GM21717 (cell line): ENCODE measurements around the gene USP36.
"Not testable (repeated sequence)": the region's sequence is repeated elsewhere in the genome, so short reads cannot be mapped to it uniquely, and the experiment has no call there.

Experiments used
- ATAC-seq: cut with Tn5 transposase; IDR thresholded peaks from one replicate; pipeline ENCODE4 v1.9.1; 2021; ENCODE audit warnings: mild to moderate bottlenecking, moderate library complexity; ENCODE audit not compliant: unreplicated experiment

USP36 gene

DNA sequence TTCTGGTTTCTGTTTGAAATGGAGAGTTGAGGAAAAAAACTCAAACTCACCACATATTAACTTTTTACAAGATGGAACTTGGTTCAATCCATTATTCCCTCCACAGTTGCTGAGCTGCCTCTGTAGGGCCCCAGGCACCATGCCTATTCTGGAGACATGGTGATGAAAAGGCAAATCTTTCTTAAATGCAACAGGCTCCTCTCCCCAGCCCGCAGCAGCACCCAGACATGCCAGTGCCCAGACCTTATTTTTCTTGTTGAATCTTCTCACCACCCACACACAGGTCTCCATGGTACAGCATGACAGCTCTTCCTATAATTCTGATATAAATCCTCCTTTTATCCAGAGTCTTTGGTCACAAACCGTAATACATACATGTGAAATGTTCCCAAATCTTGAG lies 66.2 kb downstream of the USP36 start:
- ATAC-seq = no peak

DNA sequence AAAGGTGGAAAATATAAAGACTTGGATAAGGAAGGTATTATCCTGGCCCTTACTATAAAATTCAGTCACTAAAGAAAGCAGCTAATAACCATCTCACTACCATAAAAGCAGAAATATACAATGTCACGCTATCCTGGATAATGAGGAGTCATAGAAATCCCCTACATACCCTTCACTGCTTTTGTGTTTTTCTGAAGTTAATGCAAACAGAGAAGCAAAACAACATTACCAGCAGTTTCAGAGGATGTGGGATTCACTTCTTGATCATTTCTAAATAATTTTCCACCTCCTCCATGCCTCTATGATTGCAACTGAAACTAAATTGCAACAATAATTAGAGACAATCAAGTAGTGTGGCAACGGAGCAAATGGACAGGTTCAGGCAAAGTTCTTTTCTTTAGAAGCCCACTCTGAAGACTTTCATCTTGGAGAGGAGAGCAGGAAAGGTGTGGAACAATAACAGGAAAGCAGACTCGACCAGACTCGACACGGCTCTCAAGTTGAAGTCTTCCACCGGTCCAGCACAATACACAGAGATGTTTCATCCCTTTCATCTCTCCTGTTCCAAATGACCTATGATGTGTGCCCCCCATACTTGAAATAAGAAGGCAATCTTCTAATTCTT lies 68.7 kb downstream of the USP36 start:
- no peak for ATAC-seq

- ATAC-seq = no peak
These were observed 71.3 kb downstream of the USP36 start for GRCh38 chr17:78769196-78769773.

DNA sequence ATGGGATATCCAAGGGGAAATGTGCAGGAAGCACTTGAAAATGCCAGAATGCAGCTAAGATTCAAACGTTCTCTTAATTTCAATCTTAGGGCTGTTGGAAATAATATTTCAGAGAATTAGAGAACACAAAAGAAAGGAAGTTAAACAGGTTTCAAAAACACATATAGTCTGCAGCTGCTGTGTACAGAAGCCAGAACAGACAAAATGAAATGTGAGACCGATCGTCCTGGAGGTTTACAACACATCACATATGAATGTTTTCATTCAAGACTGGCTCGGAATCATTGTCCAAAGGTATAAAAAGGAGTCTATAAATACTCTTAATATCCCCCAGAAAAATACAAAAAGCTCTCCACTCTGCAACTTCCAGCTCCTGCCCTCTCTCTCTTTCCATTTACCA lies 72.8 kb downstream of the USP36 start:
- ATAC-seq = no peak

GRCh38 chr17:78766743-78767294 lies 73.8 kb downstream of the USP36 start:
- ATAC-seq = no peak

DNA sequence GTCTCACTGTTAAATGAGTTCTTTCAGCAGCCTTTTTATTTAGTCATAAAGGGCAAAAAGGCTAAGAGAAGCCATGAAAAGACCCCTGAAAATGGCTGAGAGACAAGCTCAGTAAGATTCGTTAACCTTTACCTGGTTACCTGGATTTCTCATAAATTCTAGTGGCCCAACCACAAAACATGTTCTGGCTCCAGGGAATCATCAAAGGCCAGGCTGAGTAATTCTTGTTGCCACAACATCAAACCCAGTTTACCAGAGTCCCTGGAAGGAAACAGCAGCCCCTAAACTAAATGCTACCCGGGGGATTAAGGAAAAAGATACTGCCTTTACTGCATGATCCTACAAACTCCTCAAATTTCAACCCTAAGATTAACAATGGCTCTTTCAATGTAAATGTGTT lies 74.4 kb downstream of the USP36 start:
- no peak for ATAC-seq

DNA sequence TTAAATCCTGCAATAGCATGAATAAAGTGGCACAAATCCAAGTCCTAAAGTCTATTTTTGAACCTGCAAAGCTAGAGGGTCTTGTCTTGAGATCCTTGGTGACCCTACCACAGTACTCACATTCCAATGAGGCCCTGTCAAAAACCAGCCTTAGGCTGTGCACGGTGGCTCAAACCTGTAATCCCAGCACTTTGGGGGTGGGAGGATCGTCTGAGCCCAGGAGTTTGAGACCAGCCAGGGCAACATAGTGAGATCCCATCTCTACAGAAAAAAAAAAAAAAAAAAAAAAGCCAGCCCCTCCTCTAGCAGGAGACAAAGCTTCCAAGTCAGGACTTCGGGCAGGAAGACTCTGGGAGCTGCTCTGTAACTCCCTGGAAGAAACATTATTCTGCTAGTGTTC lies 74.8 kb downstream of the USP36 start:
- ATAC-seq = no peak

- ATAC-seq = no peak
These were observed 75.7 kb downstream of the USP36 start for GRCh38 chr17:78764871-78765270.

DNA sequence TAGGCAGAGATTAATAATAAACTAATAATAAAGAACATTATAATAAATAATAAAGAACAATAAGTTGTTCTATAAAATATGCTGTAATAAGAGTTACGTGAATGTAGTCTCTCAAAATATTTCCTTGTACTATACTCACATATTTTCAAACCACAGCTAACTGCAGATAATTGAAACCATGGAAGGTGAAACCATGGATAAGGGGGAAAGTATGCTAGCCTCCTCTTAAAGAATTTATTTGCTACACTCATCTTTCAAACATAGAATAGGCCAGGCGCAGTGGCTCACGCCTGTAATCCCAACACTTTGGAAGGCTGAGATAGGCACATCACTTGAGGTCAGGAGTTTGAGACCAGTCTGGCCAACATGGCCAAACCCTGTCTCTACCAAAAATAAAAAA lies 77.1 kb downstream of the USP36 start:
- ATAC-seq = no peak

- no peak for ATAC-seq
These were observed 78.7 kb downstream of the USP36 start for GRCh38 chr17:78761789-78762406.

- no peak for ATAC-seq
These were observed 80.7 kb downstream of the USP36 start for GRCh38 chr17:78759969-78760352.

DNA sequence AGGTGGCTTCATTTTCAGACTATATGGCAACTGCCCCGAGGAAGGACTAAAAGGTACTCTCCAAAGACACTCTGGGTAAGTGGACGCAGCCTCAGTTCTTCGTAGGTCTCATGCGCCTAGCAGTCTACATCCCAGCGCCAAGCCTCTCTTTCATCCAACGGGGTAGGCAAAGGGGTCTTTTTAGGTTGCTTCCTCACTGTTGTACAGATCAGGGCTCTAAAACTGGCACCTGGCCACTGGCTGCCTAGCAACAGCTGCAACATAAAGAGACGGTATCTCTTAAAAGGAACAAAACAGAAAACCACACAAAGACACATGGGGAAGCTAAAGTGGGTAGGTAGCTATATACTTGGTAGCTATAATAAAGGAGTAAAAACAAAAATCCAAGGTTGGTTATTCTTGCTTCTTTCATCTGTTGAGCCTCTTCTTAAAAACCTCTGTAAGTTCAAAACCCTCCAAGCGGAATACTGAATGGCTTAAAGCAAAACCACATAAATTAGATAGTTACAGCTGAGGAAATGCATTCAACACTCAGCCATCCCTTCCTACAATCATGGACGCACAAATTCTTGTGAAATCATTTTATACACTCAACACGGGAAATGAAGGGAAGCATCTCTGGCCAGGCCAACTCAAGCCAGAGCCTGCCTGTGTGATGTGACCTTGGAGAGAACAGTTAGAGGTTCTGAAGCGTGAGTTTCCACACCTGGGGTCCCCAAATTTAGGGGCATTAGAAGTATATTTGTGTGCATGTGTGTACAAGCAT lies 81.2 kb downstream of the USP36 start:
- ATAC-seq = peak; percentile 52

- ATAC-seq = no peak
These were observed 87.0 kb downstream of the USP36 start for GRCh38 chr17:78753316-78754250.

GRCh38 chr17:78751447-78752161 lies 89.0 kb downstream of the USP36 start:
- no peak for ATAC-seq

- not testable (repeated sequence) for ATAC-seq
These were observed 89.6 kb downstream of the USP36 start for GRCh38 chr17:78751000-78751399.

DNA sequence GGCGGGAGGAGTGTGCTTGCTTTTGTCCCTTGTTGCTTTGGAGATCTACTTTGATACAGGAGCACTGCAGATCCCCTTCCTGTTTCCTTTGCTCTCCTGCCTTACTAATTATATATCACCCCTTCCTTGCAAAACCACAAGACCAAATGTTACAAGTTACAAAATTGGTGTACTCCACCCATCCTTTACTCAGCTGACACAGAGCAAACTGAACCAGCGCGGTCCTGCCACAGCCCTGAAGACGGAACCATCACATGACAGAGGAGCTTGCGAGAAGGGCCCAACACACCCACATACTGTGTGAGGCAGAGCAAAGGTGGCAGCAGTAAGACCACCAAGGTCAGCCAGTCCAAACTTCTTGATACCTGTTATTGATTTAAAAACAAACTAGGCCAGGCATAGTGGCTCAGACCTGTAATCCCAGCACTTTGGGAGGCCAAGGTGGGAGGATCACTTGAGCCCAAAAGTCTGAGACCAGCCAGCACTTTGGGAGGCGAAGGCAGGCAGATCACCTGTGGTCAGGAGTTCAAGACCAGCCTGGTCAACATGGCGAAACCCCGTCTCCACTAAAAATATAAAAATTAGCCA lies 91.8 kb downstream of the USP36 start:
- ATAC-seq = no peak

- ATAC-seq = no peak
These were observed 92.4 kb downstream of the USP36 start for GRCh38 chr17:78748048-78748729.

DNA sequence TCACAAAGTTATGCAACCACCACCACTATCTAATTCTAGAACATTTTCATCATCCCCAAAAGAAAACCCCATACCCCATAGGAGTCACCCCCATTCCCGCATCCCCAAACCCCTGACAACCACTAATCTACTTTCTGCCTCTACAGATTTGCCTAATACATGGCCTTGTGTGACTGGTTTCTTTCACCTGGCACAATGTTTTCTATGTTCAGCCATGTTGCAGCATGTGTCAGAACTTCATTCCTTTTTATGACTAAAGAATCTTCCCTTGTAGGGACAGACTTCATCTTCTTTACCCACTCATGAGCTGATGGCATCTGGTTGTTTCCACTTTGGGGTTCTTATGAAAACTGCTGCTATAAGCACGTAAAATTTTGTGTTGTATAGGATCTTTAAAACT lies 93.1 kb downstream of the USP36 start:
- no peak for ATAC-seq

GRCh38 chr17:78746949-78747269 lies 93.7 kb downstream of the USP36 start:
- no peak for ATAC-seq
